NCI-H748 (cell line): ENCODE results near the gene CD79A.
A peak's percentile ranks its signal among the peaks of the same experiment; 100 is the strongest.

Source experiments
- DNase-seq: peaks from one replicate; lab custom pipeline; 2025; ENCODE audit not compliant: unreplicated experiment; lab: John Stamatoyannopoulos, UW

Gene CD79A

DNA sequence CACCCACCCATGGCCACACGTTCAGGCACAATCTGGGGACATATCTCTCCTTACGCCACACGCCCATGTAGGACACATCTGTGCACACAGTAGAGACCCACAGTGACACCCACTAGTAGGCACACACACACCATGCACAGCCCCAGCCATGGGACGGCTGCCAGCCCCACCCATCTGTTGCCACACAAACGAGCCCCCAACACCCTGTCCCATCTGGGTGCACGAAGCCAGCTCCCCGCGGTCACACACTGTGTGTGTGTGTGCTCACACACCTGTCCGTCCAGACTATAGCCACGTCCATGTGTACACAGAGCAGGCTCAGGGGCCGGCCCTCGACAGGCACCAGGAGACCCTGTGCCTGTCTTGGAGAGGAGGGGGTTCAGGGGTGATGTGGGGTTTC, 40.6 kb downstream of the CD79A start:
- no peak for DNase-seq

DNA sequence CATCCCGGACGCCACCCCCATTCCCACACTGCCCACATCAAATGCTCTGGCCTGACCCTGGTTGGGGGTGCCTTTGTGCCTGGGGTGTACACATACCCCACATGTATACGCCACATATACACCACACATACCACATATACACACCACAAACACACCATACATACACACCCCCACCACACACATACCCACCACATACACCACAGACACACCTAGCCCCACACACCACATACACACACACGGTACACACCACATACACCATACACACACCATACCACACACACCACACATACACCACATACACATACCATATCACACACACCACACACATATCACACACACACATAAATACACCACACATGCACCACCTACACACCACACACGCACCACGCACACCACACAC, 41.0 kb downstream of the CD79A start:
- no peak for DNase-seq

DNA sequence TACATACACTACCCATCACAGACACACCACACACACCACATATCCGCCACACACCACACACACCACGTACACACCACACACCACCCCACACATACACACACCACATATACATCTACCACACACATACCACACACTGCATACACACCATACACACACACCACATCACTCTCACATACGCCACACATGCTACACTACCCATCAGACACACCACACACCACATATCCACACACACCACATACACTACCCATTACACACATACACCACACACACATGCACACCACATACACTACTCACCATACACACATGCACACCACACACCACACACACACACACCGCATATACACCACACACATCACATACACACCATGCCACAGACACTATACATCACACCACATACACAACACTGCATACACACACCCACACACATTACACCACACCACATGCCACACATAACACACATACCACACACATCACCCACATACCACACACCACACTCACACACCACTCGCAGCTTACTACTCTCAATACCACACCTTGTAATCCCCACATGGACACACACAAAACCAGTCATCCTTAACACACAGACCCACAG, 41.7 kb downstream of the CD79A start:
- DNase-seq: no peak

DNA sequence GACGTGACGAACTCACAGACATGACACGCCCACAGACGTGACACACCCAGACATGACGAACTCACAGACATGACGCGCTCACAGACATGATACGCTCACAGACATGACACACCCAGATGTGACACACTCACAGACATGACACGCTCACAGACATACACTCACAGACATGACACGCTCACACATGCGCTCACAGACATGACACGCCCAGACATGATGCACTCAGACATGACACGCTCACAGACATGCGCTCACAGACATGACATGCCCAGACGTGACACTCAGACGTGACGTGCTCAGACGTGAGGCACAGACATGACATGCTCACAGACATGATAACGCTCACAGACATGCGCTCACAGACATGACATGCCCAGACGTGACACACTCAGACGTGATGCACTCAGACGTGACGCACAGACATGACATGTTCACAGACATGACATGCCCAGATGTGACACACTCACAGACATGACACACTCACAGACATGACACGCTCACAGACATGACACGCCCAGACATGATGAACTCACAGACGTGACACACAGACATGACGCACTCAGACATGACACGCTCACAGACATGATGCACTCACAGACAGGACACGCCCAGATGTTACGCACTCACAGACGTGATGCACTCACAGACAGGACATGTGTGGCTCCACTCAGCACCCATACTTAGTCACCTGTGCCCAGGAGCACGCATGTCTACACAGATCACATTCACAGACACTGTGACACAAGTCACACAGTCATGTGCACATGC, 43.1 kb downstream of the CD79A start:
- DNase-seq: no peak

DNA sequence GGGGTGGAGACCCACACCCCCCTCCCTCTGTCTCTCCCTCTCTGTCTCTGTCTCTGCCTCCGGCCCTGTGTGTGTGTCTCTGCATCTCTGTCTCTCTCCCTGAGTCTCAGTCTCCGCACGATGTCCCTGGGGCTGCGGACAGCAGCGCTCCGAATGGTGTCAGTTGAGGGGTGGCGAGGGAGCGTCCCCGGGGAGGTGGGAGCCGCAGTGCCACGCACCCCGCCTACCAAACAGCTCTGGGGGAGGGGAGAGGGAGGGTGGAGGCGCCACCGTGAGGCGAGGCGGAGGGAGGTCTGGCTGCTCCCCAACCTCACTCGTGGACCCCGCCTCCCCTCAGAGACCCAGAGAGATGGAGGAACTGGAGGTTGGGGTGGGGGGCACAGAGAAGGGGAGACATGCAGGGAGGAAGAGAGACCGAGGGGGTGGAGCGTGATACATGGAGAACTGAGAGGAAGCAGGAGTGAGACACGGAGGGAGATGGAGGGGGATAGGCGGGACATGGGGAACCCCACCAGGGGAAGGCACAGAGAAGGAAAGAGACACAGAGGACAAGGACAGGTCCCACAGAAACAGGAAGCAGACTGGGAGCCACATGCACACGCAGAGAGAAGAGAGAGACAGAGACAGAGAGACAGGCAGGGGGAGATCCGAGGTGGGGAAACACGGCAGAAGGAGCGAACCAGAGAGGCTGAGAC, 44.0 kb downstream of the CD79A start:
- DNase-seq: no peak

DNA sequence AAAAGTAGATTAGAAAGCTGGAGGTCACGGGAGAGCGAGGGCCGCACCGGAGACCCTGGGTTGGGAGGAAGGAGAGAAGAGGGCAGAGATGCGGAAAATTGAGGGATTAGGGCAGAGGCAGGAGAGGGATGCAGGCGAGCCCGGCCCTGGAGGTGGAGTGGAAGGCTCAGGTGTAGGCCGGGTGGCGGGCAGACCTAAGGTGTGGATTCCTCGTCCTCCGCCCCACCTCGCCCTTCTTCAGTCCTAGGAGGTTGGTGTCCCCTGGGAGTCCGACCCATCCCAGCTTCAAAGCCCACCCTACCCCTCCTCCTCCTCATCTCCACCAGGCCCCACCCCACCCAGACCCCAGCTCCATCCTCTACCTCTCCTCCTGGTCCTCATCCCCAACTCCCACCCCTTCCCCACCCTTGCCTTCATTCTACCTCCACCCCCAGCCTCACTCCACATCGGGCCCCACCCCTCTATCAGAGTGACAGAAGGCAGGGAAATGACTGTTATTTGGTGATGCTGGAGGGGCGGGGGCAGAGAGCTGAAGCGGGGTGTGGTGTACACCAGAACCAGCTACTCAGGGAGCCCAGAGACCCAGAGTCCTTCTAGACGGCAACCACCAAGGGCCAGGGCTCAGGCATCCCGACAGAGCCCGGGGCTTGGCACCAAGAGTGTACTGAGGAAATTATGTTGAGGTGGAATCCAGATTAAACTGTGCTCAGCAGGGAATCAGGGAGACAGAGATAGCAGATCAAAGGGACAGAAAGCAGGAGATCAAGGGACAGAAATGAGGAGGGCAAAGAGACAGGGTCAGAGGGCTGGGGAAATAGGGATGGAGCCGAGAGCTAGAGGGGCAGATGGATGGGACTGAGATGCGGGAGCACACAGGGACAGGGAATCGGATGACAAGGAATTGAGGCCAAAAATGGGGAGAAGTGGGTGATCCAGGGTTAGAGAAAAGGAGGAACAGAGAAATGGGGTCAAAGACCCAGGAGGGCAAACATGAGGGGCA, 44.8 kb downstream of the CD79A start:
- DNase-seq: no peak

DNA sequence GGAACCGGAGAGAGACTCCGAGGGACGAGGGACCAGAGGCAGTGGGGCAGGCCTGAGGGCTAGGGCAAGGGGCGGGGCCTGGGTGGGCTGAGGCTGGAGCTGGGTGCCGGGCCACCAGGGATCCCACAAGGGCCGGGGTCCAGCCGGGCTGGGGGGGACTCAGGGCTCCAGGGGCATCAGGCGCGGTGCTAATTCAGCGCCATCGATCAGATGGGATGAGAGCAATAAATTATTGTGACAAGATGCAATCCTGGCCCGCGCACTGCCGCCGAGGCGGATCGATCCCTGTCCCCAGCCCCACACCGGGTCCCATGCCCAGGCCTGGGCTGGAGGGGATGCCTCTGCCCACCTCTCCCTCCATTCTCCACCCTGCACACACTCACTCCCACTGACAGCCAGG, 45.5 kb downstream of the CD79A start:
- no peak for DNase-seq

DNA sequence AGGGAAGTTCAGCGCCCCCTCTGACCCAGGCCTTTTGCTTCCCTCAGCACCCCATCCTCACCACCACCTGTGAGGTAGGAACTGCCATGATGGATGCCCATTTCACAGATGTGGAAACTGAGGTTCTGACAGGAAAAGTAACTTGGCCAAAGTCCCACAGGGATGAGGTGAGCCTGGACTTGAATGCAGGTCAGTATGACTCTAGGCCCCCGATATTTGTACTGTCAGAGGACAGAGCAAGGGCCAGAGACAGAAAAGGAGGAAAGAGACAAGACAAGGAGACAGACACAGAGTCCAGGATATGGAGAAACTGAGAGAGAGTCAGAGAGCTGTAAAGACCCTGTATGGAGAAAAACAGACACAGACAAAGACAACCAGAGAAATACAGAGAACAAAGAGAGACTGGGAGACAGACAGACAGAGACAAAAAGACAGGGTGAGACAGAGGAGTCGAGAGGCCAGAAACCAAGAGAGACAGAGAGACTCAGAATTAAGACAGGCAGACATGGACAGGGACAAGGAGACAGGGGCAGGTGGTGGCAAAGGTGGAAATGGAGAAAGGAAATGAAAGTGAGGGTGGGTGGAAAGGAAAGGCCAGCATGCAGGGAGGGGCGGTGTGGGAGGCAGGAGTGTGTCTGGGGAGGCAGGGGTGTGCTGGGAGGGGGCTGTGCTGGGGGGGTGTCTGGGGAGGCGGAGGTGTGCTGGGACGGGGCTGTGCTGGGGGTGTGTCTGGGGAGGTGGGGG, 46.1 kb downstream of the CD79A start:
- DNase-seq: no peak

DNA sequence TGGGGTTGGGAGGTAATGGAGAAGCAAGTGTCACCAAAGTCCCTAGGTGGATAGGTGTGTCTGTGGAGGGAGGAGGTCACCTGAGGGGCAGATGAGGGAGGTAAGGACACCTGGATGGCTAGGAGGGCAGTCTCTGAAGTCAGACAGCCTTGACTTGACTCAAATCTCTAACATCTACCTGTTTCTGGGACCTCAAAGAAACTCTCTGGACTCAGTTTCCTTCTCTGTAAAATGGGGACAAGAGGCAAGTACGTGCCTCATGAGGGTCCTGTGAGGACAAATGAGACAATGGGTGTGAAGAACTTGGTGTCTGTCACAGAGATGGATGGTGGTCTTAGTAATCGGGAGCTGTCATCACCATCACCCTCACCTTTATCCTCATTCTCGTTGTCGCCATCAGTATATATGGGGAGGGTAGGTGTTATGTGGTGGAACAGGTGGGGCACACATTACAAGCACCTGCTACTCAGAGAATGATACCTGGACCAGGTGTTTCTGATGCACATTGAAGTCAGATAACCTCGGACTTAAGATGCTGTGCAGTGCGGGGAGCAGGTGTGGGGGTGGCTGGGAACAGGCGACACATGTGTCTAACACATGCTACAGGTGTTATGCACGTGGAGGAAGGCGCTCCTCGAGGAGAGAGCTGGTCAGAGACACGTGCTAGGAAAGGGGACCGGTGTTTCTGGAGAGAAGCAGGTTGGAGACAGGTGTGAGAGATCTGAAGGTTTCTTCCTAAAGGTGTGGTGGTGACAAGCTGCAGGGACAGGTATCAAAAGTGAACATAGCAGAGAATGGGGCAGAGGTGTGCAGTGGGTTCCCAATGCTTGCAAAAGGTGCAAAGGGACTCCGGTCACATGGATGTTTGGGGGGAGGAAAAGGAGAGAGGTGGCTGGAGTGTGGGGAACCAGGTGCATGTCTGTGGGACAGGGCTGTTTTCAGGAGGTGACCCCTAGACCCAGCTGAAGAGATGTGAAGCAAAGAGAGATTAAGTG, 47.4 kb downstream of the CD79A start:
- DNase-seq: peak; percentile 63

DNA sequence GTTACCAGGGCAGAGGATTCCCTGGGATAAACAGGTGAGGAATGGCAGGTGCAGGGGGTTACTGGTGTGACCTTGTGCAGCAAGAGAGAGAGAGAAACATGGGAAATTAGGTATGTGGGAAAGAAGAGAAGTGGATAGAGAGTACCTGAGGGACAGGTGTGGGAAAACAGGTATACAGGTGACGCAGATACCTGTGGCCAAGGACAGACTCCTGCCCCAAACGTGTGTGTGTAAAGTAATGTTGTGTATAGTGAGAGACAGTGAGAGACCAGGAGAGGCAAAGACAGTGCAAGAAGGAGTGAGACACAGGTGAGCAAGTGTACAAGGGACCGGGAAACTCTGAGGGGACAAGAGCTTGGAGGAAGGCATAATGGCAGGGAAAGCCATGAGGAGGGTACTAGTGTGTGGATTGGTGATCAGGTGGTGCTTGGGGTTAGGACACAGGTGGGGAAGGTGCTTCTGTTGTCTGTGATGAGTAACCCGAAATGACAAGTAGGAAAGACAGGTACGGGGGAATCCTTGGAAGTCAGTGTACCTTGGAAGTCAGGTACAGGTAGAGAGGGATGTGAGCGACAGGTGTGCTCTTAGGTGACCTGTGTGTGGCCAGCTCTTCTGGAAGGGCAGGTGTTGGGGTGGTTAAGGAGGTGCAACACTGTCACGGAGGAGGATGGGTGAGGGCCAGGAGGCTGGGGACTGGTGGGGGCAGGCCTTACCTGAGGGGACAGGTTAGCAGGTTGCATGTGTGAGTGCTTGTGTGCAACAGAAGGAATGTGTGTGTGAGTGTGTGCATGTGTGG, 48.3 kb downstream of the CD79A start:
- peak; percentile 35 for DNase-seq

DNA sequence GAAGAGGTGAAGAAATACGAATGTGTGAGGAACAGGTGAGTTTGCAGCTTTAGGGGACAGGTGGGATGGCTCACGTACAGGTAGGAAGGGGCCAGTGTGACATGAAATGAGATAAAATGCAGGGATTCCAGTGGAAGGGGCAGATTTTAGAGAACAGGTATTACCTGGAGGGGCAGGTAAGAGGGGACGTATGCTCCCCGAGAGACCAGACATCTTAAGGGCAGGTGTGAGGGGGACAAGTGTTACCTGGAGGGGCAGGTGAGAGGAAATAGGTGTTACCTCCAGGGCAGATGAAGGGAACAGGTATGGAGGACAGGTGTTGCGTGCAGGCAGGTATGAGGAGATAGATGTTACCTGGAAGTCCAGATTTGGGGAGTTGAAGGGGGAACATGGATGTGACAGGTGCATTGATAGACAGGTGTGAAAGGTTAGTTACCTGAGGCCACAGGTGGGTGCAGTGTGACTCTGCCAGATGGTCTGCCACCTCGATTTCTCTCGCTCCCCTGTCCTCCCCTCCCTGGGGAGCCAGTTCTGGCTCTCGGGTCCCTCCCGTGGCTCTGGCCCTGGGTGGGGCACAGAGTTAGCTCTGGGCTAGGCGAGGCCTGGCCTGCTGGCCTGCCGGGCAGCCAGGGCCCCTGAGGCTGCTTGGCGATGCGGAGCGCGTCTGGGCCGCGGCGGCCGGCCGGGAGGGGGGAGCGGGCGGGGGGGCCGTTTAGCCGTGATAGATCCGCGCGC, 49.1 kb downstream of the CD79A start:
- peak; percentile 25 for DNase-seq

DNA sequence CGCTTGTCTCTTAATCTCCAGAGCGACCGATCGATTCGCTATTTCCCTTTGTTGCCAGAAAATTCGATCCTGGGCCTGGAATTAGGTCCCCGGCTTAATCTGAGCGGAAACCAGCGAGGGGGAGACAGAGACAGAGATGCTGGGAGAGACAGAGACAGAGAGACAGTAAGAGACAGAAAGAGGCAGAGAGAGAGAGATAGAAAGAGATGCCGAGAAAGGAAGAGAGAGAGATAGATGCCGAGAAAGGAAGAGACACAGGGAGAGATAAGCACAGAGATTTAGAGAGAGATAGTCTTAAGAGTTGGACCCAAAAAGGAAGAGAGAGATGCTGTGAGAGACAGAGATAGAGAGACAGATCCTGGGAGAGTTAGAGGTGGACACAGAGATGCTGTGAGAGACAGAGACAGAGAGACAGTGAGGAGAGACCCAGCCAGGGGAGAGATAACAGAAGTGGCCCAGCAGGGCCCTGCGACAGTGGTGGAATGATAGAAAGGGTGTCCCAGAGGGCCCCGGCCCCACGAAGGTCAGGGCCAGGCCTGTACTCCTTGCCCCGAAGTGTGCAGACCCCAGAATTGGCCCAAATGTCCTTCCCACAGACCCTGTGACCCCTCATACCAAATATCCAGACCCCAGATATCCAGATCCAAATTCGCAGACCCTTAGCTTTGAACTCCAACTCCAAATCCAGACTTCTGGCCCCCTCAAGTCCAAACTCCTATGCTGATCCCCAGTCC, 49.9 kb downstream of the CD79A start:
- no peak for DNase-seq

DNA sequence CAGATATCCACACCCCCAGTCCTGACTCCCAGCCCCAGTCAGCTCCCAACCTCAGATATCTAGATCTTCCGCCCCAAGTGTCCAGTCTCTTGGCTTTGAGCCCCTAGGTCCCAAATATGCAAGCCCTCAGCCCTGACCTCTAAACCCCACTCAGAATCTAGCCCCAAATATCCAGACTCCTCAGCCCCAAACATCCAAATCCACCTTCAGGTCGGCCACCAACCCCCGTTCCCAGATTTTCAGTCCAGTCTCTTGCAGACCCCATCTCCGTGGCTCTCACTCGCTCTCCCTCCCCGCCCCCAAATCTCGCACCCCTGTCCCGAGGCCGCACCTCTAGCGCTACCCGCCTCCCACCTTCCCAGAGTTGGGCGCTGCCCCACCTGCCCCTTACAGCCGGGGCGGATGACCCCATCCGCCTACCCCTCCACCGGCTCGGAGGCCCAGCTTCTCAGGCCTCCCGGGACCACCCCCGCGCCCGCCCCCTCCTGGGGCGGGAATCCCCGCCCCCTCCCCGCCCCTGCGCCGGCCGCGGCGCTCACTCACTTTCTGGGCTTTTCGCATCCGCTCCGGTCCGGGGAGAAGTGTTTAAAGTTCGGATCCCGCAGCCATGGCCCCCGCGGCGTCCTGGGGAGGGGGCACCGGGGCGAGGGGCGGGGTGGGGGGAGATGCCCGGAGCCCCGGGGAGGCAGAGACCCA, 50.6 kb downstream of the CD79A start:
- DNase-seq: no peak

DNA sequence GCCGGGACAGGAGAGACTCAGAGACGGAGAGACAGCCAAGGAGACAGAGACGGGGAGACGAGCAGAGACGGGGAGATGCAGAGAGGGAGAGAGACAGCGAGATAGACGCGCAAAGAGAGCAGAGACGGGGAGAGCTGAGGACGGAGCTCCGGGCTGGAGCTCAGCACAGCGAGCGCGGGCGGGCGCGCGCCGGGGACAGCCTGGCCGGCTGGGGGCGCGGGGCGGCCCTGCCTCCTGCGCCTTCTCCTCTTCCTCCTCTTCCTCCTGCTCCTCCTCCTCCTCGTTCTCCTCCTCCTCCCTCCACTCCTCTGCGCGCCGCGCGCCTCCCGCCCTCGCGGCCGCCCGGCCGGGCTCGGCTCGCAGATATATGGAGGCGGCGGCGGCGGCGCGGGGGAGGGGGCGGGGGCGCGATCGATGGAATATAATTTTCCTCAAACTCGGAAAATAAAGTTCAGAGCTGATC, 51.2 kb downstream of the CD79A start, which contains the start of gene ERFL:
TSS of gene ERFL (minus strand) at position 229 of the 463 bp plus-strand sequence. CDS start 15,530 bp downstream, outside the sequence.
- DNase-seq: peak; percentile 51

DNA sequence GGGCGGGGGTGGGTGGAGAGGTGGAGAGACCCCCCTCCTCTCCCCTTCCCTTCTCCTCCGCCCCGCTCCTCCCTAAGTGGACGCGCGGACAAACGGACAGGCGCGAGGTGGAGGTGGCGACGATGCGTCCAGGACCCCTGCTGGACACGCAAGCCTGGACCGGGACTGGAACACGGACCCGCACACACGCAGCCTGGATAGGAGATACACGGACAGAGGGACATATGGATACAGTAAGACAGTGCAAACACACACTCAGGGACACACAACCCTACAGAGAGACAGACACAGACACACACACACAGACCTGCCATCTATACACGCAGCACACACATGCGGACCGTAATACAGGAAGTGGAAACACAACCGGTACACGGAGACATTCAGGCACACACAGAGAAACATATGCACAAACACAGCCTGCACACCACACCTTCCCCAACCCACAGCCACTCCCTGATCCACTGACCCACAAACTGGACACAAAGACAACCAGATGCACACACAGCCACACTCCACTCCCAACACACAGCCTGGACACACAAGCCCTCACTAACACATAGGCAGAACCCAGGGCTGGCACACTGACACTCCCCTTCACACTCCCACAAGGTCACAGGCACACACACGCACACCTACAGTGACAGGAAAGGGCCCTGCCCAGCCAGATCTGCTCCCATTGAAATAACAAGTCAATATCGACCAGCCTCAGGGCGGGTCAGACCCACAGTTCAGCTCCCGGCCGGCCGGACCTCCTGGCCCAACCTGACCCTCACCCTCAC, 51.9 kb downstream of the CD79A start:
- peak; percentile 61 for DNase-seq
